H1 (cell line): ENCODE results near the gene SLC24A3. TPM values are rescaled to one million over a fixed set of nuclear protein-coding genes. Genes with fewer than 3 reads are reported as not detected.

Experiments
- CTCF ChIA-PET: fragments of 300-600 bp; sonication (Branson Sonifier 250); formaldehyde crosslinking; loops from one replicate; lab custom pipeline; 2021; ENCODE audit not compliant: partially characterized antibody; lab: Charles Lee
- POLR2A ChIA-PET: fragments of 300-600 bp; sonication (Branson Sonifier 250); formaldehyde crosslinking; loops from one replicate; lab custom pipeline; 2021; ENCODE audit warnings: inconsistent platforms; ENCODE audit not compliant: partially characterized antibody; lab: Charles Lee
- DNase-seq, 2 experiments: peaks; one replicate each; pipeline versions ENCODE4 v3.0.0 to v3.0.0-alpha.2; 2010 to 2022; ENCODE audit warnings: low spot score in 2 of 2, low read depth in 1 of 2, mixed read lengths in 1 of 2
- FAIRE-seq: peaks from 2 replicates; lab custom pipeline; 2011; peaks lifted over from hg19 to GRCh38; lab: Jason Lieb, UNC
- H2AFZ ChIP-seq: 2 replicates; pipeline ENCODE4 v1.8.1; 2012; ENCODE audit warnings: low read length, inconsistent platforms
- H2AK5ac ChIP-seq: 2 replicates; pipeline ENCODE4 v1.6.1; 2013; ENCODE audit warnings: low read depth, low read length
- H2BK120ac ChIP-seq: replicated peaks from 2 replicates; pipeline ENCODE3; 2013; ENCODE audit warnings: low read depth, low read length, inconsistent platforms
- H2BK12ac ChIP-seq: 2 replicates; pipeline ENCODE4 v1.6.1; 2013; ENCODE audit warnings: low read depth, low read length
- H2BK15ac ChIP-seq: 2 replicates; pipeline ENCODE4 v1.6.1; 2013; ENCODE audit warnings: low read length
- H2BK20ac ChIP-seq: 2 replicates; pipeline ENCODE4 v1.6.1; 2013; ENCODE audit warnings: low read length
- H2BK5ac ChIP-seq: 2 replicates; pipeline ENCODE4 v1.6.1; 2013; ENCODE audit warnings: low read depth, low read length
- H3K14ac ChIP-seq: 2 replicates; pipeline ENCODE4 v1.6.1; 2013; ENCODE audit warnings: inconsistent platforms; ENCODE audit not compliant: insufficient read length
- H3K18ac ChIP-seq: 2 replicates; pipeline ENCODE4 v1.6.1; 2013; ENCODE audit warnings: low read length; ENCODE audit errors: extremely low read depth
- H3K23ac ChIP-seq: 2 replicates; pipeline ENCODE4 v1.6.1; 2013; ENCODE audit warnings: inconsistent platforms; ENCODE audit not compliant: insufficient read length
- H3K23me2 ChIP-seq: 2 replicates; pipeline ENCODE4 v1.6.1; 2013; ENCODE audit warnings: low read depth, low read length
- H3K27ac ChIP-seq: 2 replicates; pipeline ENCODE4 v1.6.1; 2011; ENCODE audit warnings: low read depth, low read length, inconsistent platforms
- H3K27me3 ChIP-seq, 4 experiments: replicated peaks in 1 of 4; 1 replicate in 1 of 4; 2 replicates in 3 of 4; pipeline versions ENCODE4 v1.6.1 to v1.8.1; 2011 to 2013; ENCODE audit warnings: low read length in 3 of 4, mild to moderate bottlenecking in 3 of 4, inconsistent platforms in 2 of 4, mixed read lengths in 2 of 4, moderate library complexity in 1 of 4; ENCODE audit not compliant: control insufficient read depth in 3 of 4, insufficient read depth in 3 of 4; ENCODE audit errors: extremely low read depth in 1 of 4
- H3K36me3 ChIP-seq, 4 experiments: 2 replicates each; pipeline versions ENCODE4 v1.6.1 to v1.8.1; 2011 to 2013; ENCODE audit warnings: mild to moderate bottlenecking in 4 of 4, low read length in 3 of 4, moderate library complexity in 2 of 4, control low read depth in 1 of 4, inconsistent platforms in 1 of 4; ENCODE audit not compliant: insufficient read depth in 4 of 4, control insufficient read depth in 2 of 4
- H3K4ac ChIP-seq: replicated peaks from 2 replicates; pipeline ENCODE3; 2013; ENCODE audit warnings: low read length, low read depth, mixed read lengths, inconsistent platforms; ENCODE audit not compliant: insufficient read length
- H3K4me1 ChIP-seq, 4 experiments: replicated peaks in 1 of 4; 1 replicate in 1 of 4; 2 replicates in 3 of 4; pipeline versions ENCODE4 v1.6.1 to v1.8.1; 2011 to 2013; ENCODE audit warnings: low read length in 3 of 4, inconsistent platforms in 2 of 4, mixed read lengths in 1 of 4; ENCODE audit not compliant: insufficient read depth in 4 of 4, control insufficient read depth in 3 of 4
- H3K4me2 ChIP-seq, 2 experiments: 2 replicates each; pipeline versions ENCODE4 v1.6.1 to v1.8.1; 2011 to 2013; ENCODE audit warnings: low read depth in 2 of 2, low read length in 2 of 2, control low read depth in 1 of 2, inconsistent platforms in 1 of 2, mild to moderate bottlenecking in 1 of 2; ENCODE audit not compliant: insufficient read depth in 1 of 2
- H3K4me3 ChIP-seq, 4 experiments: fragments of 200-600, 300-600 bp in 1 of 4; sonication (generic), shearing (Covaris generic), sonication (Bioruptor Twin) in 1 of 4; 2 replicates each; pipeline versions ENCODE4 v1.5.1 to v1.8.1; 2011 to 2016; ENCODE audit warnings: low read length in 4 of 4, low read depth in 3 of 4, control low read depth in 2 of 4, inconsistent platforms in 2 of 4, mild to moderate bottlenecking in 2 of 4, mixed read lengths in 1 of 4, moderate library complexity in 1 of 4; ENCODE audit not compliant: insufficient read depth in 2 of 4; ENCODE audit errors: extremely low read depth in 1 of 4
- H3K56ac ChIP-seq: replicated peaks from 2 replicates; pipeline ENCODE3; 2013; ENCODE audit warnings: low read depth, mild to moderate bottlenecking, mixed read lengths, low read length, inconsistent platforms; ENCODE audit not compliant: insufficient read length
- H3K79me1 ChIP-seq: 2 replicates; pipeline ENCODE4 v1.6.1; 2013; ENCODE audit warnings: low read depth, low read length, control low read depth
- H3K79me2 ChIP-seq, 2 experiments: 2 replicates each; pipeline versions ENCODE4 v1.6.1 to v1.8.1; 2012 to 2013; ENCODE audit warnings: low read length in 2 of 2, mild to moderate bottlenecking in 2 of 2, inconsistent platforms in 1 of 2; ENCODE audit not compliant: insufficient read depth in 2 of 2, control insufficient read depth in 1 of 2
- H3K9ac ChIP-seq, 4 experiments: replicated peaks in 1 of 4; 1 replicate in 1 of 4; 2 replicates in 3 of 4; pipeline versions ENCODE4 v1.6.1 to v1.8.1; 2011 to 2013; ENCODE audit warnings: low read depth in 3 of 4, low read length in 3 of 4, control low read depth in 2 of 4, mild to moderate bottlenecking in 2 of 4, moderate library complexity in 2 of 4, inconsistent platforms in 1 of 4; ENCODE audit errors: extremely low read depth in 1 of 4
- H3K9me3 ChIP-seq, 2 experiments: 2 replicates each; pipeline versions ENCODE4 v1.6.1 to v1.8.1; 2012 to 2013; ENCODE audit warnings: mild to moderate bottlenecking in 2 of 2, moderate library complexity in 2 of 2, control low read depth in 1 of 2, inconsistent platforms in 1 of 2, low read depth in 1 of 2, low read length in 1 of 2, mixed read lengths in 1 of 2; ENCODE audit not compliant: insufficient read depth in 2 of 2
- H4K20me1 ChIP-seq, 2 experiments: replicated peaks in 1 of 2; 2 replicates each; pipeline versions ENCODE3 to v1.8.1; 2011 to 2013; ENCODE audit warnings: inconsistent platforms in 2 of 2, low read length in 2 of 2, mild to moderate bottlenecking in 1 of 2; ENCODE audit not compliant: insufficient read depth in 2 of 2, control insufficient read depth in 1 of 2
- H4K5ac ChIP-seq: 2 replicates; pipeline ENCODE4 v1.6.1; 2013; ENCODE audit warnings: low read length, low read depth, mixed read lengths, inconsistent platforms; ENCODE audit not compliant: insufficient read length
- H4K8ac ChIP-seq: 2 replicates; pipeline ENCODE4 v1.8.0; 2013; ENCODE audit warnings: mild to moderate bottlenecking, moderate library complexity, low read length, inconsistent platforms; ENCODE audit not compliant: insufficient read depth; ENCODE audit errors: extremely low read depth
- H4K91ac ChIP-seq: replicated peaks from 2 replicates; pipeline ENCODE3; 2013; ENCODE audit warnings: low read length, mixed read lengths, inconsistent platforms; ENCODE audit not compliant: insufficient read length
- BACH1 ChIP-seq: IDR thresholded peaks from 2 replicates; pipeline ENCODE4 v1.6.1; 2012; ENCODE audit warnings: low read length, improper control_type of control experiment
- CBX5 ChIP-seq: fragments of 300-800, 300-1000 bp; sonication (generic); IDR thresholded peaks from 2 replicates; pipeline ENCODE4 v1.7.1; 2016; ENCODE audit warnings: antibody characterized with exemption, low read length, low read depth
- CBX8 ChIP-seq: fragments of 300-800, 300-1000 bp; sonication (generic); IDR thresholded peaks from 2 replicates; pipeline ENCODE4 v1.7.1; 2016; ENCODE audit warnings: low read depth, low read length, borderline replicate concordance
- CHD1 ChIP-seq: IDR thresholded peaks from 2 replicates; pipeline ENCODE4 v1.6.1; 2012; ENCODE audit warnings: low read depth, low read length, improper control_type of control experiment
- EP300 ChIP-seq, 2 experiments: IDR thresholded peaks; 1 replicate in 1 of 2; 2 replicates in 1 of 2; pipeline ENCODE4 v1.6.1; 2011 to 2012; ENCODE audit warnings: low read depth in 2 of 2, low read length in 2 of 2, mild to moderate bottlenecking in 2 of 2, borderline replicate concordance in 1 of 2, inconsistent platforms in 1 of 2, moderate library complexity in 1 of 2
- FOSL1 ChIP-seq: IDR thresholded peaks from 2 replicates; pipeline ENCODE4 v1.6.1; 2011; ENCODE audit warnings: mild to moderate bottlenecking, low read depth, low read length, moderate library complexity; ENCODE audit not compliant: insufficient read depth
- RXRA ChIP-seq: IDR thresholded peaks from 2 replicates; pipeline ENCODE4 v1.6.1; 2011; ENCODE audit warnings: low read depth, mild to moderate bottlenecking, low read length, moderate library complexity; ENCODE audit not compliant: insufficient read depth
- SUZ12 ChIP-seq: fragments of 200-600 bp; sonication (generic); IDR thresholded peaks from 2 replicates; pipeline ENCODE4 v1.6.1; 2012; ENCODE audit warnings: mild to moderate bottlenecking, inconsistent platforms, low read length, moderate library complexity, mixed read lengths
- TAF1 ChIP-seq: IDR thresholded peaks from 2 replicates; pipeline ENCODE4 v1.6.1; 2011; ENCODE audit warnings: mild to moderate bottlenecking, low read depth, low read length
- TCF12 ChIP-seq: IDR thresholded peaks from 2 replicates; pipeline ENCODE4 v1.6.1; 2011; ENCODE audit warnings: low read depth, mild to moderate bottlenecking, low read length
- TEAD4 ChIP-seq: IDR thresholded peaks from 2 replicates; pipeline ENCODE4 v1.6.1; 2012; ENCODE audit warnings: low read depth, low read length, inconsistent platforms, mixed read lengths
- YY1 ChIP-seq: IDR thresholded peaks from 2 replicates; pipeline ENCODE4 v1.6.1; 2011; ENCODE audit warnings: low read depth, mild to moderate bottlenecking, low read length
- WGBS, 2 experiments: shearing (Covaris generic) in 1 of 2; methylation state at CpG; one replicate each; pipeline versions ENCODE4 v1.1.6 to v1.1.7; 2013 to 2015; ENCODE audit warnings: low lambda C conversion rate in 2 of 2, mixed read lengths in 2 of 2, inconsistent platforms in 1 of 2, low coverage in 1 of 2, missing lambda C conversion rate in 1 of 2; ENCODE audit not compliant: insufficient replicate concordance in 2 of 2, insufficient coverage in 1 of 2, insufficient read length in 1 of 2; ENCODE audit errors: extremely low coverage in 1 of 2, missing lambda C conversion rate in 1 of 2; 5-methylcytosine and 5-hydroxymethylcytosine counted together
- polyA plus RNA-seq, 7 experiments: library from polyadenylated mRNA; depleted of rRNA in 3 of 7; stranded (reverse) in 5 of 7; unstranded in 2 of 7; fragments of >200 nt in 5 of 7; fragments of 200-250 nt in 2 of 7; gene quantifications; 1 replicate in 5 of 7; 2 replicates in 1 of 7; 4 replicates in 1 of 7; pipeline versions ENCODE4 v1.2.1 to v1.2.3, GENCODE V29; 2011 to 2013; ENCODE audit warnings: missing spikeins in 2 of 7, mixed read lengths in 2 of 7
- total RNA-seq: library from RNA; stranded (reverse); fragmentation: NEBNext Ultra II Directional; extraction: Animal tissue kit (Norgen Biotek cat#: 25700); gene quantifications from 2 replicates; pipeline ENCODE4 v1.2.1, GENCODE V29; 2021
- TF ChIP-seq, protein P1 (sequence below): IDR thresholded peaks from 2 replicates; pipeline ENCODE4 v1.6.1; 2012; ENCODE audit warnings: low read length, inconsistent platforms

Gene SLC24A3
- total and polyA plus RNA-seq, 2 of the 8 experiments (the other 6 are each of a cell fraction or from before 2014, with no cell fraction given): 4.5 to 6.3 TPM

DNA sequence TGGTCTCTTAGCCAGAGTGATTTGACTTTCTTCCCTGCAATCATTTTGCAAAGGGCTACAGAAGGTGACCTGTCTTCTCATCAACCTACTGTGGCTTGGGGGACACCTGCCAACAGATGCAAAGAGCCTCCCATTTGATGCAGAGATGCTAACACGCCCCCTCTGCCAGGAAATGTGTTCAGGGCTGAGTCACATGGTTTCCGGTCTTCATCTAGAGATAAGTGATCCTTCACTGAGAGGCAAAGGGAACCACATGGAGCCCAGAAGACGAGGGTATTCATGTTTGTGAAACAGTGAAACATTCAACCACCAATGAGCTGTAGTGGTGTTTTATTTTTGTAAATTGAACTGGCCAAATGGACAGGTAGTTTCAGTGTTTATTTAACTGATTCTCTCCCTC lies 436.6 kb downstream of the SLC24A3 start:
- Histone ChIP-seq H2BK120ac (no peak overlapping the region), H2AFZ (no peak overlapping the region), H3K27ac (no peak overlapping the region), H2BK20ac (no peak overlapping the region), H2BK5ac (no peak overlapping the region), H2BK15ac (no peak overlapping the region), H3K23me2 (no peaks in the 10 kb centered on the region; the same call in 1 of the 2 replicates), H2AK5ac (no peak overlapping the region), H3K27me3 (no peaks in the 10 kb centered on the region), H4K20me1 (no peaks in the 10 kb centered on the region), H3K14ac (no peak overlapping the region), H3K9ac (no peak overlapping the region), H3K36me3 (no peaks in the 10 kb centered on the region), H3K4me2 (no peak overlapping the region), H3K18ac (no peak overlapping the region), H4K8ac (no peak overlapping the region), H3K4me3 (no peak overlapping the region), H2BK12ac (no peak overlapping the region), H3K23ac (no peak overlapping the region), H3K9me3 (no peaks in the 10 kb centered on the region), H4K91ac (no peak overlapping the region), H3K4ac (no peak overlapping the region), H3K56ac (no peak overlapping the region), H3K79me1 (no peaks in the 10 kb centered on the region), H4K5ac (no peak overlapping the region), H3K4me1 (peaks cover 0 to 2% (median under 1%) of the 10 kb centered on the region in 4 experiments; a peak in 2 of 7 replicates), H3K79me2 (no peaks in the 10 kb centered on the region)
- FAIRE-seq (no peak), DNase-seq (no peak)
- CTCF ChIA-PET: interaction anchor here (1.4 kb wide), 2 partner anchors 13 to 15 kb away, joined by 4 to 8 read pairs; no protein-coding TSS in a partner anchor
- WGBS, 2 experiments: 91% methylated on average over 3 of the region's 3 CpGs; no CpG with 5 or more reads in 1 of the 2 experiments
- POLR2A ChIA-PET: no interaction called here
- TF ChIP-seq SUZ12: no peak
- no peak for TF ChIP-seq CBX5
- no peak for TF ChIP-seq YY1
- TF ChIP-seq EP300 (IDR thresholded peaks at IDR 0.05; ENCODE audit: borderline replicate concordance in 1 of 2, low read depth in 2 of 2, low read length in 2 of 2): no peak
- no peak for TF ChIP-seq CBX8
- no peak for TF ChIP-seq RXRA
- no peak for TF ChIP-seq BACH1
- TF ChIP-seq TEAD4: no peak
- no peak for TF ChIP-seq TAF1
- TF ChIP-seq CHD1: no peak
- TF ChIP-seq, protein P1, sequence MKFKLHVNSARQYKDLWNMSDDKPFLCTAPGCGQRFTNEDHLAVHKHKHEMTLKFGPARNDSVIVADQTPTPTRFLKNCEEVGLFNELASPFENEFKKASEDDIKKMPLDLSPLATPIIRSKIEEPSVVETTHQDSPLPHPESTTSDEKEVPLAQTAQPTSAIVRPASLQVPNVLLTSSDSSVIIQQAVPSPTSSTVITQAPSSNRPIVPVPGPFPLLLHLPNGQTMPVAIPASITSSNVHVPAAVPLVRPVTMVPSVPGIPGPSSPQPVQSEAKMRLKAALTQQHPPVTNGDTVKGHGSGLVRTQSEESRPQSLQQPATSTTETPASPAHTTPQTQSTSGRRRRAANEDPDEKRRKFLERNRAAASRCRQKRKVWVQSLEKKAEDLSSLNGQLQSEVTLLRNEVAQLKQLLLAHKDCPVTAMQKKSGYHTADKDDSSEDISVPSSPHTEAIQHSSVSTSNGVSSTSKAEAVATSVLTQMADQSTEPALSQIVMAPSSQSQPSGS: no peak
- no peak for TF ChIP-seq TCF12
- TF ChIP-seq FOSL1: no peak
